ENCODE data around the gene INTS11. TPM values are rescaled to one million over a fixed set of nuclear protein-coding genes. Genes with fewer than 3 reads are reported as not detected.

Gene INTS11
- total RNA-seq, 1 experiment from 2014 or later, result 139 TPM

DNA sequence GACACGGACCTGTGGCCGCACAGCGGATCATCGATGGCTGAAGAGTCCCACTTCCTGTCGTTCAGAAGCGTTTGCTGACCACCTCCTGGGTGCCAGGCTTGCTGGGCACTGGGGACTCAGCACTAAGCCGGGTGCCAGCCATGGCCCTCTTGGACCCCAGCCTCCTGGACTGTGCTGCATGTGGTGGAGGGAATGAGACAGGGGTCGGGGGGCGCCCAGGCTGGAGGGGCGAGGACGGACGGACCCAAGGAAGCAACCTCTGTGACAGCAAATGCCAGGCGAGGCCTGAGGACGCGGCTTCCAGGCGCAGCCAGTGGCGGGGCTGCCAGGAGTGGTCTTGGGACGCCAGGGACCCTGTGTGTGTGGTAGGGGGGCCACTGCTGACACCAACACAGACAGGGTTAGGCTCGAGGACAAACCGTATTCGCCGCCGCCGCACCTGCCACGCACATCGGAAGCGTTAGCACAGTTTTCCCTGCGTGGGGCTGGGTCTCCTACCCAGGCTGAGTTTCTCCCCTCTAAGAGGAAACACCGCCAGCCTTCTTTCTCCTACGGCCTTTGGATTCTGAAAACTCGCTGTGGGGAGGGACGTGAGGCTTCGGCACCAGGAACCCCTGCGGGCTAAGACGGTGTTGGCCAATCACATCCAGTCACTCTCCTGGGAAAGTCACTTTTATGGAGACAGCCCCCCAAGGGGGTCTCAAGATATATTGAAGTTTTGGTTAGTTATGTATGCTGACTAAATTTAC, 36.9 kb upstream of the INTS11 start:
- H3K36me3 Mint-ChIP-seq (ENCODE audit: insufficient read depth in 1 of 3, low read depth in 3 of 3), result no peaks in the 10 kb centered on the region
- no peaks in the 10 kb centered on the region for H3K27me3 ChIP-seq (ENCODE audit: insufficient read depth, low read length)
- no peak overlapping the region for H3K4me3 Mint-ChIP-seq
- WGBS (ENCODE audit: extremely low coverage, insufficient read length, low lambda C conversion rate), result no CpG with 5 or more reads among the region's 35 CpGs
- no peak overlapping the region for H3K9ac ChIP-seq (ENCODE audit: extremely low read depth, insufficient read length, low read length)
- H4K5ac ChIP-seq (ENCODE audit: insufficient read length, low read depth, low read length), result peak overlapping the region; percentile 53
- peaks cover 39% of the 10 kb centered on the region for H3K27me3 Mint-ChIP-seq (ENCODE audit: low read depth)
- peaks cover 22 to 42% of the 10 kb centered on the region in 2 experiments for H3K4me1 Mint-ChIP-seq
- no peak overlapping the region for H4K8ac ChIP-seq (replicated peaks; ENCODE audit: insufficient read length, low read depth, low read length)
- H3K27ac Mint-ChIP-seq, result no peak overlapping the region; a peak in 1 of 7 replicates
- H2AK5ac ChIP-seq (ENCODE audit: insufficient read length, low read length), result no peak overlapping the region
- H3K79me2 ChIP-seq (ENCODE audit: insufficient read depth, low read length), result no peaks in the 10 kb centered on the region
- no peak overlapping the region for H3K27ac ChIP-seq (ENCODE audit: insufficient read length, low read depth, low read length)
- no peak overlapping the region for H2BK120ac ChIP-seq (ENCODE audit: low read depth, low read length, poor library complexity, severe bottlenecking)
- no peak overlapping the region for H3T11ph ChIP-seq (ENCODE audit: low read length)
- H3K9me3 Mint-ChIP-seq, result no peaks in the 10 kb centered on the region; a peak in 2 of 5 replicates
- peaks cover 2% of the 10 kb centered on the region; the same call in 1 of the 2 replicates for H3K4me1 ChIP-seq (ENCODE audit: insufficient read depth, low read length)
- no peak overlapping the region for H2BK20ac ChIP-seq (ENCODE audit: low read depth, low read length, poor library complexity, severe bottlenecking)
- no peak overlapping the region for H2BK5ac ChIP-seq (ENCODE audit: insufficient read length, low read length)
- H3K56ac ChIP-seq (ENCODE audit: insufficient read length, low read depth, low read length), result no peak overlapping the region
- TF ChIP-seq, protein P1, sequence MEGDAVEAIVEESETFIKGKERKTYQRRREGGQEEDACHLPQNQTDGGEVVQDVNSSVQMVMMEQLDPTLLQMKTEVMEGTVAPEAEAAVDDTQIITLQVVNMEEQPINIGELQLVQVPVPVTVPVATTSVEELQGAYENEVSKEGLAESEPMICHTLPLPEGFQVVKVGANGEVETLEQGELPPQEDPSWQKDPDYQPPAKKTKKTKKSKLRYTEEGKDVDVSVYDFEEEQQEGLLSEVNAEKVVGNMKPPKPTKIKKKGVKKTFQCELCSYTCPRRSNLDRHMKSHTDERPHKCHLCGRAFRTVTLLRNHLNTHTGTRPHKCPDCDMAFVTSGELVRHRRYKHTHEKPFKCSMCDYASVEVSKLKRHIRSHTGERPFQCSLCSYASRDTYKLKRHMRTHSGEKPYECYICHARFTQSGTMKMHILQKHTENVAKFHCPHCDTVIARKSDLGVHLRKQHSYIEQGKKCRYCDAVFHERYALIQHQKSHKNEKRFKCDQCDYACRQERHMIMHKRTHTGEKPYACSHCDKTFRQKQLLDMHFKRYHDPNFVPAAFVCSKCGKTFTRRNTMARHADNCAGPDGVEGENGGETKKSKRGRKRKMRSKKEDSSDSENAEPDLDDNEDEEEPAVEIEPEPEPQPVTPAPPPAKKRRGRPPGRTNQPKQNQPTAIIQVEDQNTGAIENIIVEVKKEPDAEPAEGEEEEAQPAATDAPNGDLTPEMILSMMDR (conservative IDR thresholded peaks at IDR 0.05), result no peak
- no peak overlapping the region for H2AFZ ChIP-seq (ENCODE audit: low read length)
- no peaks in the 10 kb centered on the region for H4K20me1 ChIP-seq (ENCODE audit: control insufficient read depth, insufficient read depth, insufficient read length)
- no peak overlapping the region for H2BK15ac ChIP-seq (ENCODE audit: low read depth, low read length)
- H4K91ac ChIP-seq (ENCODE audit: insufficient read length, low read depth, low read length), result no peak overlapping the region
- peaks cover 8% of the 10 kb centered on the region for H3K9me3 ChIP-seq (ENCODE audit: control insufficient read depth, low read depth, low read length)
- no peaks in the 10 kb centered on the region for H3K79me1 ChIP-seq (ENCODE audit: insufficient read depth, low read depth, low read length, poor library complexity, severe bottlenecking)
- H3K23ac ChIP-seq (ENCODE audit: insufficient read length, low read depth, low read length), result no peak overlapping the region
- DNase-seq, result no peak
- H3K4ac ChIP-seq (ENCODE audit: low read depth, low read length), result no peak overlapping the region
- H3K18ac ChIP-seq (ENCODE audit: insufficient read length, low read depth, low read length), result no peak overlapping the region
- H3K14ac ChIP-seq (ENCODE audit: insufficient read depth, low read length), result no peak overlapping the region; the same call in 1 of the 2 replicates
- H3K23me2 ChIP-seq (ENCODE audit: insufficient read length, low read depth, low read length, poor library complexity, severe bottlenecking), result no peaks in the 10 kb centered on the region
- H3K4me2 ChIP-seq (ENCODE audit: insufficient read depth, insufficient read length, low read length), result no peak overlapping the region
- H2BK12ac ChIP-seq (ENCODE audit: insufficient read length, low read depth, low read length), result no peak overlapping the region
